SU-DHL-6 (cell line): ENCODE data around the gene ARNT2.

Experiments used
- CTCF ChIP-seq: fragments of 200-600 bp; sonication (generic); IDR thresholded peaks from one replicate; pipeline ENCODE4 v1.5.1; 2017; ENCODE audit warnings: antibody characterized with exemption, mild to moderate bottlenecking, low read length, moderate library complexity; ENCODE audit not compliant: insufficient read depth, poor library complexity, severe bottlenecking
- EZH2phosphoT487 ChIP-seq: fragments of 200-600 bp; sonication (generic), shearing (Covaris generic); conservative IDR thresholded peaks from 2 replicates; pipeline ENCODE4 v1.6.1; 2018; ENCODE audit warnings: mild to moderate bottlenecking, antibody characterized with exemption, low read length, moderate library complexity, mixed read lengths

- TF ChIP-seq CTCF = no peak
- no peak for TF ChIP-seq EZH2phosphoT487
Measured at GRCh38 chr15:80518522-80518921, 114.3 kb downstream of the ARNT2 start.
